Upper lobe of left lung (tissue), 6 donors: ENCODE measurements around the gene RBBP8NL. TPM values are rescaled to one million over a fixed set of nuclear protein-coding genes. Genes with fewer than 3 reads are reported as not detected.

Experiments used
- ATAC-seq, 2 donors: fragments of 200-7000 bp; cut with Tn5 transposase; one replicate each; pipeline ENCODE4 v1.9.1; 2022; ENCODE audit warnings: mild to moderate bottlenecking in 2 of 2, moderate library complexity in 2 of 2; ENCODE audit not compliant: low FRiP score in 2 of 2
- DNase-seq, 2 donors: peaks; one replicate each; pipeline ENCODE4 v3.0.0-alpha.2; 2019 to 2020
- H3K27ac ChIP-seq, 4 donors: fragments of 200-600 bp; sonication (generic); one replicate each; pipeline ENCODE4 v1.5.1; 2016 to 2019
- H3K27me3 ChIP-seq, 4 donors: fragments of 200-600 bp; sonication (generic); one replicate each; pipeline ENCODE4 v1.5.1; 2017 to 2019
- H3K36me3 ChIP-seq, 4 donors: fragments of 200-600 bp; sonication (generic); one replicate each; pipeline ENCODE4 v1.5.1; 2016 to 2019
- H3K4me1 ChIP-seq, 4 donors: fragments of 200-600 bp; sonication (generic); one replicate each; pipeline ENCODE4 v1.5.1; 2018 to 2019
- H3K4me3 ChIP-seq, 4 donors: fragments of 200-600 bp; sonication (generic); one replicate each; pipeline ENCODE4 v1.5.1; 2017 to 2019; ENCODE audit warnings: mild to moderate bottlenecking in 2 of 4, moderate library complexity in 1 of 4
- H3K9me3 ChIP-seq, 4 donors: fragments of 200-600 bp; sonication (generic); one replicate each; pipeline ENCODE4 v1.5.1; 2018 to 2019
- CTCF ChIP-seq, 6 experiments: fragments of 450-650 bp in 4 of 6; fragments of 200-600 bp in 2 of 6; sonication (generic) in 2 of 6; IDR thresholded peaks; one replicate each; pipeline ENCODE4 v1.5.1; 2016 to 2019; ENCODE audit warnings: antibody characterized with exemption in 6 of 6
- EP300 ChIP-seq, 4 donors: sonication (generic); formaldehyde crosslinking; IDR thresholded peaks; one replicate each; pipeline ENCODE4 v1.5.1; 2017; ENCODE audit warnings: antibody characterized with exemption in 4 of 4, control low read depth in 2 of 4
- POLR2A ChIP-seq, 4 donors: fragments of 450-650 bp; IDR thresholded peaks; one replicate each; pipeline ENCODE4 v1.5.1; 2016 to 2017; ENCODE audit warnings: antibody characterized with exemption in 4 of 4, mild to moderate bottlenecking in 2 of 4
- POLR2AphosphoS5 ChIP-seq, 2 donors: sonication (generic); formaldehyde crosslinking; IDR thresholded peaks; one replicate each; pipeline ENCODE4 v1.5.1; 2017; ENCODE audit warnings: antibody characterized with exemption in 2 of 2
- WGBS, 2 donors: methylation state at CpG; one replicate each; pipeline ENCODE4 v1.1.5; 2017 to 2018; 5-methylcytosine and 5-hydroxymethylcytosine counted together
- total RNA-seq, 6 donors: library from RNA; depleted of rRNA in 4 of 6; stranded (reverse); fragments of >200 nt in 4 of 6; gene quantifications; one replicate each; pipeline versions ENCODE4 v1.1.0 to v1.2.1, GENCODE V29; 2016 to 2021
- donor health status: DM: no; HTN: no; CAD: no; lungs with moderate emphysema.
- donor health status: DM: no; HTN: yes; CAD: no; lungs with severe emphysema.

RBBP8NL gene
- total RNA-seq, 6 donors from 2014 or later, result 0.51 to 6.3 (median 1.9) TPM; not detected in 1

- H3K4me3 ChIP-seq, result no peak overlapping the region
- no peak for TF ChIP-seq EP300 (IDR thresholded peaks at IDR 0.05)
- TF ChIP-seq POLR2AphosphoS5 (IDR thresholded peaks at IDR 0.05), result no peak
- no peak for TF ChIP-seq CTCF (IDR thresholded peaks at IDR 0.05)
- no peak for TF ChIP-seq POLR2A (IDR thresholded peaks at IDR 0.05)
- ATAC-seq, result no peak
Observed at GRCh38 chr20:62425281-62426058, 1.9 kb downstream of the RBBP8NL start.

GRCh38 chr20:62424249-62425107 is 2.9 kb downstream of the RBBP8NL start:
- Histone ChIP-seq H3K27ac (no peak overlapping the region), H3K4me3 (no peak overlapping the region), H3K27me3 (no peaks in the 10 kb centered on the region), H3K36me3 (no peaks in the 10 kb centered on the region), H3K4me1 (peaks cover 6 to 20% (median 11%) of the 10 kb centered on the region in 4 donors), H3K9me3 (no peaks in the 10 kb centered on the region)
- TF ChIP-seq POLR2A (IDR thresholded peaks at IDR 0.05) (no peak), POLR2AphosphoS5 (IDR thresholded peaks at IDR 0.05) (no peak), CTCF (IDR thresholded peaks at IDR 0.05) (no peak), EP300 (IDR thresholded peaks at IDR 0.05) (no peak)
- WGBS, 2 donors, result 62 to 69% methylated on average over 14 to 19 of the region's 23 CpGs
- DNase-seq, result peak in 1 of 2 donors; percentile 62
- ATAC-seq, result no peak

More at GRCh38 chr20:62425281-62426058, 1.9 kb downstream of the RBBP8NL start:
- 87 to 89% methylated on average over 5 to 20 of the region's 21 CpGs for WGBS, 2 donors
- H3K27ac ChIP-seq, result no peak overlapping the region
- H3K4me1 ChIP-seq, result peaks cover 6 to 20% (median 11%) of the 10 kb centered on the region in 4 donors
- H3K36me3 ChIP-seq, result no peaks in the 10 kb centered on the region
- H3K27me3 ChIP-seq, result no peaks in the 10 kb centered on the region
- peak in 1 of 2 donors; percentile 67 for DNase-seq
- H3K9me3 ChIP-seq, result no peaks in the 10 kb centered on the region

GRCh38 chr20:62423326-62423706 is 4.0 kb downstream of the RBBP8NL start:
- Histone ChIP-seq H3K36me3 (no peaks in the 10 kb centered on the region), H3K4me3 (no peak overlapping the region), H3K27me3 (no peaks in the 10 kb centered on the region), H3K27ac (no peak overlapping the region), H3K4me1 (peaks cover 4 to 16% (median 9%) of the 10 kb centered on the region in 4 donors), H3K9me3 (no peaks in the 10 kb centered on the region)
- DNase-seq, result peak in 1 of 2 donors; percentile 47
- TF ChIP-seq POLR2A (IDR thresholded peaks at IDR 0.05) (no peak), EP300 (IDR thresholded peaks at IDR 0.05) (no peak), POLR2AphosphoS5 (IDR thresholded peaks at IDR 0.05) (no peak), CTCF (IDR thresholded peaks at IDR 0.05) (no peak)
- 53 to 63% methylated on average over 8 to 9 of the region's 10 CpGs for WGBS, 2 donors
- ATAC-seq, result no peak

- Histone ChIP-seq H3K4me3 (no peak overlapping the region), H3K36me3 (no peaks in the 10 kb centered on the region), H3K9me3 (no peaks in the 10 kb centered on the region), H3K27me3 (no peaks in the 10 kb centered on the region), H3K4me1 (peaks cover 0 to 11% (median 4%) of the 10 kb centered on the region in 4 donors), H3K27ac (no peak overlapping the region)
- TF ChIP-seq EP300 (IDR thresholded peaks at IDR 0.05) (no peak), CTCF (IDR thresholded peaks at IDR 0.05) (no peak), POLR2A (IDR thresholded peaks at IDR 0.05) (no peak), POLR2AphosphoS5 (IDR thresholded peaks at IDR 0.05) (no peak)
- no peak for ATAC-seq
- DNase-seq, result peak in 1 of 2 donors; percentile 62
- WGBS, 2 donors, result 89 to 97% methylated on average over 10 to 20 of the region's 20 CpGs
Observed at GRCh38 chr20:62422636-62423325, 4.6 kb downstream of the RBBP8NL start.
